Hindlimb muscle (tissue), 1 donor: ENCODE data around the gene LRRC75B. TPM values are rescaled to one million over a fixed set of nuclear protein-coding genes. Genes with fewer than 3 reads are reported as not detected.
"Not testable (repeated sequence)": the region's sequence is repeated elsewhere in the genome, so short reads cannot be mapped to it uniquely, and the experiment has no call there.

Experiments
- DNase-seq: peaks from one replicate; pipeline ENCODE4 v3.0.0-alpha.2; 2013
- polyA plus RNA-seq: library from polyadenylated mRNA; unstranded; fragments of 120-200 nt; gene quantifications from one replicate; pipeline ENCODE4 v1.2.1, GENCODE V29; 2013; ENCODE audit not compliant: insufficient read length

LRRC75B gene
- polyA plus RNA-seq, 1 donor: 9.2 TPM

GRCh38 chr22:24602105-24602749 lies 9.4 kb upstream of the LRRC75B start:
- DNase-seq: not testable (repeated sequence)

GRCh38 chr22:24601217-24602104 lies 8.6 kb upstream of the LRRC75B start:
- no peak for DNase-seq

- DNase-seq: not testable (repeated sequence)
Measured at GRCh38 chr22:24599958-24600715, 7.3 kb upstream of the LRRC75B start.

- no peak for DNase-seq
Measured at GRCh38 chr22:24599514-24599913, 6.6 kb upstream of the LRRC75B start.

DNA sequence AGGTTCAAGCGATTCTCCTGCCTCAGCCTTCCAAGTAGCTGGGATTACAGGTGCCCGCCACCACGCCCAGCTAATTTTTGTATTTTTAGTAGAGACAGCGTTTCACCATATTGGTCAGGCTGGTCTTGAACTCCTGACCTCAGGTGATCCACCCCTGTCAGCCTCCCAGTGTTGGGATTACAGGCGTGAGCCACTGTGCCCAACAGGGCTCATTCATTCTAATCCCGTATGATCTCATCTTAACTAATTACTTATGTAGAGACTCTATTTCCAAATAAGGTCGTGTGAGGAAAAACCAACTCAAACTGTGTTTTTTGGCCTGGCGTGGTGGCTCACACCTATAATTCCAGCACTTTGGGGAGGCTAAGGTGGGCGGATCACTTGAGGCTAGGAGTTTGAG lies 4.2 kb upstream of the LRRC75B start:
- DNase-seq: not testable (repeated sequence)

GRCh38 chr22:24595863-24596262 lies 3.0 kb upstream of the LRRC75B start:
- no peak for DNase-seq

DNA sequence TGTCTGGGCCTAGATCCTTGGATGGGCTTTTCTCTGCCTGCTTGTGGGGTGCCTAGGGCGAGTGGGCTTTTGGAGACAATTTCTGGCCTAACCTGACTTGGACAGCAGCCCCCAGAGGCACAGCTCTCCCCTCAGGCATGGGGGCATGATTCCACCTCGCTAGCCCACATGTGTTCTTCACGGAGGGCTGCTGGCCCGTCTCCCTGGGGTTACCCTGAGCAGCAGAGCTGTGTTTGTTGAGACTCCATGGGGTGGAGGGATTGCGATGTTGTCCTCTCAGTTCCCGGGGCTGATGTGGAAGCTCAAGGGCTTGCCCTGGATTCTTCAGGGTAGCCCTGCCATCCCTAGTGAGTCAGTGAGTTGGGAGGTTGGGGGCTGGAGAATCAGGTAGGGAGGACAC lies 2.4 kb upstream of the LRRC75B start:
- DNase-seq: no peak

DNA sequence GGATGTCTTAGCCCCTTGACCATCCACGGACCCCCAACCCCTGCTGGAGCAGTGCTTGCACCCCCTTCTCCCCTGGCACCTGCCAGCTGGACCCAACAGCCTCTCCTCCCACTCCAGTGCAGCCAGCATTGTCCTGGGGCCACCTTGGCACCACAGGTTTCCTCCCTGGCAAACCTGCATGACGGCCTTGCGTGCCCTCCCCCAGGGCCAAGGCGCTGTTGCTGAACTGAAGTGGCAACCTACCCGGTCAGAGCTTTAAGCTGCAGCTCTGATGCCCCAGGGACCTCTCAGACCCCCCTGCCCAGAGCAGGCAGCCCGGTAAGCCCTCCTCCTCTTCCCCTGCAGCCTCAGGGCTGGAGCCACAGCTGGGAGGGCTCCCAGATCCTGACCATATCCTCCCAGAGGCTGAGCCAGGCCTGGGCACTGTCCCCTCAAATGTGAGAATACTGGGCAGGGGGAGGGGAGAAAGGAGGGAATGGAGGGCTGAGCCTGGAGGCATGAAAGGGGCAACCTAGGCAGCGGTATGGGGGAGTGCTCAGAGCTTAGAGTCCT lies 1.8 kb upstream of the LRRC75B start:
- DNase-seq: no peak

DNA sequence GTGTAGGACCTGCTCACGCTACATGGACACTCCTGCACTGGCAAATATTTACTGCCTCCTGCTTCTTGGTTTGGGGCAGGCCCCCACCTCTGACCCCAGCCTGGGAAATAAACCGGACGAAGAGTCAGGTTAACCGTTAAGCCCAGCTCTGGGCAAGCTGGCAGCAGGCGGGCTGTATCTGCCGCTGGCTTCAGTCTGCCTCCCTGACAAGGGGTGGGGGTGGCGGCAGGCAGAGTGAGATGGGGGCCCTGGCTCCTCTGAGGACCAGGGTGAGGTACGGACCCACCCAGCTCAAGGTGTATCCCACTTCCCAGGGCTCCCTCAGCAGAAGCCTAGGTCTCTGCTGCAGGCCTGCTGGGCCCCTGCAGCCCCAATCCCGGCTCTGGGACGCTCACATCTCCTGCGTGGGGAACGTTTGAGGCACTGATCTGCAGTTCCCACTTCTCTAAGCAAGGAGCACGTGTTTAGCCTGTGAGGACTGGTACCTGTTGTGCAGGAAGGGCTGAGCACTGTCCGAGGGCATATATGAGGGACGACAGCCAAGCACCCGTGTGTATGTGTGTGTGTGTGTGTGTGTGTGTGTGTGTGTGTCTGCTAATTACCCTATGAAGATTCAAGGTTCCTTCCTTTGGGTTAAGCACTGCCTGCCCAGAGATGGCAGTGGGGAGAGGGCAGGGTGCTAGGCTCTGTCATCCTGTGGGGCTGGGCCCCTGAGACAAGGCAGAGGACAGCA lies 1.1 kb upstream of the LRRC75B start:
- DNase-seq: no peak

DNA sequence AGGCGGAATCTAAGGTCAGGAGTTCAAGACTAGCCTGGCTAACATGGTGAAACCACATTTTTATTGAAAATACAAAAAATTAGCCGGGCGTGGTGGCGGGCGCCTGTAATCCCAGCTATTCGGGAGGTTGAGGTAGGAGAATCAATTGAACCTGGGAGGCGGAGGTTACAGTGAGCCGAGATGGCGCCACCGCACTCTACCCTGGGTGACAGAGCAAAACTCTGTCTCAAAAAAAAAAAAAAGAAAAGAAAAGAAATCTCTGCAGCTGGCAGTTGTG lies 624 bp upstream of the LRRC75B start:
- not testable (repeated sequence) for DNase-seq

DNA sequence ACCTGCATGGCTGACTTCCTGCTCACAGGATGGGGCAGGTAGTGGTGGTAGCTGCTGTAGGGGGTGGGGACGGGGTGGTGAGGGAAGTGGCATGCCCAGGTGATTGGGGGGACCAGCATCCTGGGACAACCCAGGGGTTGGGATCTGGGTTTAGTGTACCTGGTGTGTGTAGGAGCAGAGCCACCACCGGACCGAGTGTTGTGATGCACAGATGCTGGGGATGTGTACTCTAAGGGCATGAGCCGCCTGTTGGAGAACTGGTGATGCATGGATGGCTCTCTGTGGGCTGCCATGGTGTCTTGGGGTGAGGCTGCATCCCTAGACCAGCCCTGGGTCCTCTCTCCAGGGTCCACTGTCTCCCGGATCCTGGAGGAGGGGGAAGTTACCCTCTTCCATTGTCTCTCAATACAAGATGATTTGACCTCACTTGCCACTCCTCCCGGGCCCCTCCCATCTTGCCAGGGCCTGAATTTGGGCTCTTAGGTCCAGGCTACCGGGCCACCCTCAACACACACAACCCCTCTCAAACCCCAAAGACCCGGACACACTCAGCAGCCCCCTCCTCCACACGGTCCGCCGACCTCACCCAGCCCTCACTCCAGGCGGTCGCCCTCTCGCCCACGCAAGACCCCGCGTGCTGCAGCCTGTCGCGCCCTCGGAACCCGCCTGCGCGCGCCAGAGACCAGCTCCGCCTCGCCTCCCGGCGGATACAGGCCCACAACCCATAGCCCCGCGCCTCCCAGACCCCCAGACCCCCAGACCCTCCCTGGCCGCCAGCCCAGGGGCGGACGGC lies 619 bp downstream of the LRRC75B start:
- DNase-seq: no peak

DNA sequence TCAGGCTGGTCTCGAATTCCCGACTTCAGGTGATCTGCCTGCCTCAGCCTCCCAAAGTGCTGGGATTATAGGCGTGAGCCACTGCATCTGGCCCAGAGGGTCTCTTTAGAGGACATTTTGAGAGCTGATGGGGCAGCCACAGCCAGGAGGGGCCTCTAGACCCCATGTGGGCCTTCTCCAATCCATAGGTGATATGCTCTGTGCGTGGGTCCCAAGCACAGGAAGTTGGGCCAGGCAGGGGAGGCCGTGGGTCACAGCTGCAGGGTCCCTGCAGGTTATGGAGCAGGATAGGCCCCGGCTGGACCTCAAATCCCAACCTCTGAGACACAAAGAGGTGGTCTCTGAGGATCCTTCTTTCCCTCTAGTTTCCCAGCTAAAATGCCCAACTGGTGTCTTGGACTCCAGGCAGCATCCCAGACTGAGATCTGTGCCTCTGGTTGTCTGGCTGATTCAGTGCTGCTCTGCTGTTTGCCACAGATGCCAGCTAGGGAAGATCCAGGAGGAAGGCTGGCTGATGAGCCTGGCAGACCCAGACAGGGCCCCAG lies 1.5 kb downstream of the LRRC75B start:
- no peak for DNase-seq

GRCh38 chr22:24590596-24591173 lies 2.2 kb downstream of the LRRC75B start:
- DNase-seq: no peak

DNA sequence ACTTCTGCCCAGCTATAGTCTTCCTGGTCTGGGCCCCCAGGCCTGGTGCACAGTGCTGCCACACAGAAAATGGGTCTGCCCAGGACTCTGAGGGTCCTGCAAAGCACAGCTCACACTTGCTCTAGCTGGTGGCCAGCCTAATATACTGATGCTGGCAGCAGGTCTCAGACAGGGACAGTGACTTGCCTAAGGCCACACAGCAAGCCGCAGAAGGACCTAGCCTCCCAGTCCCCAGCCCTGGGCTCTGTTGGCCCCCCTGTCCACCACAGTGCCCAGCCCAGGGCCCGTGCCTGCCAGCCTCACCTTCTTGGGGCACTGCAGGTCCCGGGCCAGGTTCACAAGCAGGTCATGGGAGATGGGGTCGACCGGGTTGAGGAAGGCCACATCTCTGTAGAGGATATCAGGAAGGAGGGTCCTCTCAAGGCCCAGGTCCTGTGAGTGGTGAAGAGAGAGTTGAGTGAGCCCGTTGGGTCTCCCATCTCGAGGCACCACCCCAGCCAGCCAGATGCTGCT lies 3.3 kb downstream of the LRRC75B start:
- no peak for DNase-seq

- DNase-seq: no peak
Measured at GRCh38 chr22:24588757-24589481, 4.0 kb downstream of the LRRC75B start.

- no peak for DNase-seq
Measured at GRCh38 chr22:24588381-24588756, 4.5 kb downstream of the LRRC75B start.

- DNase-seq: no peak
Measured at GRCh38 chr22:24587948-24588347, 4.9 kb downstream of the LRRC75B start.

DNA sequence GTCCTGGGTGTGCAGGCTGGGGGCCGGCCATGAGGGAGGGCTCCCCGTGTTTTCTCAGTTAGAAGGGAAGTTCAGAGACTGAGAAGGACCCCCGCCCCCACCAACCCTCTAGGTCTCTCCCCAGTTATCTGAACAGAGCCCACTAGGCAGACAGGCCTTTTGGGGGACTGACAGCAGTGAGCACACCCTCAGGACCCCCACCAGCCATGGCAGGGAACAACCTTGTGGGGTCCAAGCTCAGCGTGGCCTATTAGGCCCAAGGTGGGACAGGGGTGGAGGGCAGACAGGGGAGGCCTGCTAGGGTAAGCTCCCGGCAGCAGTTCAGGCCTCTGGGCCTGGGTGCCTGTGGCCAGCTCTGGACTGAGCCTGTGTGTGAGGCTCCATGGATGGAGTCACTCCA lies 5.6 kb downstream of the LRRC75B start:
- DNase-seq: no peak

GRCh38 chr22:24585927-24586546 lies 6.8 kb downstream of the LRRC75B start:
- no peak for DNase-seq

- no peak for DNase-seq
Measured at GRCh38 chr22:24585461-24585860, 7.4 kb downstream of the LRRC75B start.
